Stimulated activated CD4-positive, alpha-beta T cell treated with anti-CD3 and anti-CD28 coated beads, TNF-alpha, amount 100 ng/mL, for 24 hours (primary cell): ENCODE results near the gene FOXO1.
"Not testable (repeated sequence)": the region's sequence is repeated elsewhere in the genome, so short reads cannot be mapped to it uniquely, and the experiment has no call there.

Experiments used
- DNase-seq, 3 experiments: peaks; one replicate each; pipeline ENCODE4 v3.0.0-alpha.2; 2020; ENCODE audit warnings: low read depth in 3 of 3

FOXO1 gene

GRCh38 chr13:40666045-40666932, at the start of gene FOXO1:
Gene FOXO1, minus strand, starts transcription at chr13:40666641. Its CDS starts 429 bp downstream, at chr13:40666212.
- DNase-seq = peak; percentile 76 to 86 (median 82)

DNA sequence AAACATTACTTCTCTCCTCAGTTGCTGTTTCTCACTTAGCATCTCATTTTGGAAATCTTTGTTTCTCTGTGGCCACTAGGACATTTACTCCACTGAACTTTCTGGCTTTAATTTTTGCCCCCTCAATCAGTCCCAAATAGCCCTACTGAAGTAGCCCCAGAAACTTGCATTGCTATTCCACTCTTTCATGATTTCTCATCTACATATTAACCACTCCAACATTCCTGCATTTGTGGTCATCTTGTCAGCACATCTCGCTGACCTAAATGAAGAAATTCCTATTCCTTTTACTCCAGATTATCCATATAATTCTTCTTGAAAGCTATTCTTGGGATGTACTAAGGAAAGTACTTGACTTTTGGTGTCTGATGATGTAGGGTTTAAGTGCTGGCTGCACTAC, 48.0 kb upstream of the FOXO1 start:
- not testable (repeated sequence) for DNase-seq

GRCh38 chr13:40706439-40706838, 40.0 kb upstream of the FOXO1 start:
- no peak for DNase-seq

DNA sequence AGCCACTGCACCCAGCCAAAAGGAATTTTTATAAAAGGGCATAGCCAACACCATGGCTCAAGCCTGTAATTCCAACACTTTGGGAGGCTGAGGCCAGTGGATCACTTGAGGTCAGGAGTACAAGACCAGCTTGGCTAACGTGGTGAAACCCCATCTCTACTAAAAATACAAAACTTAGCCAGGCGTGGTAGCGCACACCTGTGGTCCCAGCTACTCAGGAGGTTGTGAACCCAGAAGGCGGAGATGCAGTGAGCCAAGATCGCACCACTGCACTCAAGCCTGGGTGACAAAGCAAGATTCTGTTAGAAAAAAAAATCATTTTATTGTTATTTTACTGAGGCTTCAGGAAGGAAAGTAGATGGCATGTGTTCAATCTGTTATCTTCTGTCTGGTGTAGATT, 31.3 kb upstream of the FOXO1 start:
- no peak for DNase-seq

GRCh38 chr13:40694426-40694825, 28.0 kb upstream of the FOXO1 start:
- DNase-seq = no peak

DNA sequence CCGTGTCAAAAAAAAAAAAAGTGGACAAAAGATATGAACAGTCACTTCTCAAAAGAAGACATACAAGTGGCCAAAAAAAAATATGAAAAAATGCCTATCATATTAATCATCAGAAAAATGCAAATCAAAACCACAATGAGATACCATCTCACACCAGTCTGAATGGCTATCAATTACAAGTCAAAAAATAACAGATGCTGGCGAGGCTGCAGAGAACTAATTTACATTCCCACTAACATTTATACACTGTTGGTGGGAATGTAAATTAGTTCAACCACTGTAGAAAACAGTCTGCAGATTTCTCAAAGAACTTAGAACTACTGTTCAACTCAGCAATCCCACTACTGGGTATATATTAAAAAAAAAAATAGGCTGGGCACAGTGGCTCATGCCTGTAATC, 26.5 kb upstream of the FOXO1 start:
- DNase-seq = no peak

- no peak for DNase-seq
Measured at GRCh38 chr13:40688781-40689180, 22.3 kb upstream of the FOXO1 start.

GRCh38 chr13:40682449-40683240, 16.2 kb upstream of the FOXO1 start:
- no peak for DNase-seq

- DNase-seq = no peak
Measured at GRCh38 chr13:40681341-40682146, 15.1 kb upstream of the FOXO1 start.

DNA sequence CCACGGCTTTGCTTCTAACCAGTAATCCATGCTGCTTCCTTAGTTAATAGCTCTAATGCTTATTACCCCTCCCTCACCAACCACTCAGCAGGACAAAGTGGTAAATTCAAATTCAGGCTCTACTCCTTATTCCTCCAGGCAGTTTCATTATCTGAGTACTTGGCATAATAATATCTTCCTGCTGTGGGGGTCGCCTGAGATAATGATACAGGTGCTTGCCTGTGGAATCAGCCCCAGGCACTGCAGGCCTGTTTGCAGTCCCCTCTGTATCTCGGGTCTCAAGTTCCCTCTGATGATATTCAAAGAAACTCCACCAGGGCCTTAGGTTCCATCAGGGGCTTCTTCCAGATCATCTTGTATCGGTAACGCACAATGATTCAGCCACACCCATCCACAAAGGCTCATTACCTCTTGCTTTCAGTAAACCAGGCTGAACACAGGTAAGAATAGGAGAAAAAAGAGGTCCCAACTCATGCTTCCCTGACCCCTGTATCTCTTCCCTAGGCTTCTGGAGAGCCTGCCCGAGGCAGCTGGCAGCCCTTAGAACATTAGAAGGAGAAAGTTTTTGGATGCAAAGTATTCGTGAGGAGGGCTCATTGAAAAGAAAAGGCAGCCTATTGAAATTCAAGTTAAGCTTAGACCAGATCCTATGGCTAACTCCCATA, 14.3 kb upstream of the FOXO1 start:
- no peak for DNase-seq

DNA sequence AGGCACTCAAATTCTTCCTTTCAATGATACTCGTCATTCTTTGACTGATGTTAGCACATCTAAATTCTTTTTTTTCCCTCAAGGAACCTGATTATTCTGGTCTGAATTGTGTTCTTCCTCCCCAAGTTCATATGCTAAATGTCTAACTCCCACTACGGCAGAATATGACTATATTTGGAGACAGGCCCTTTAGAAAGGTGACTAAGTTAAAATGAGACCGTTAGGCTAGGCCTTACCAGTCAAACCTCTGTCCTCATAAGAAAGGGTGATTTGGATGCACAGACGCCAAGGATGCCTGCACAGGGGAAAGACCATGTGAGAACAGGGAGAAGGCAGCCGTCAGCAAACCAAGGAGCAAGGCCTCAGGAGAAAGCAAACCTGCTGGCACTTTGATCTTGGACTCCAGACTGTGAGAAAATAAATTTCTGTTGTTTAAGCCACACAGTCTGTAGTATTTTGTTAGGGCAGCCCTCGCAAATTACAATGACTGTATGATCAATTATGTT, 13.1 kb upstream of the FOXO1 start:
- DNase-seq = no peak

GRCh38 chr13:40677064-40677463, 10.6 kb upstream of the FOXO1 start:
- no peak for DNase-seq

- no peak for DNase-seq
Measured at GRCh38 chr13:40676007-40676406, 9.6 kb upstream of the FOXO1 start.

- DNase-seq = no peak
Measured at GRCh38 chr13:40673414-40673813, 7.0 kb upstream of the FOXO1 start.

DNA sequence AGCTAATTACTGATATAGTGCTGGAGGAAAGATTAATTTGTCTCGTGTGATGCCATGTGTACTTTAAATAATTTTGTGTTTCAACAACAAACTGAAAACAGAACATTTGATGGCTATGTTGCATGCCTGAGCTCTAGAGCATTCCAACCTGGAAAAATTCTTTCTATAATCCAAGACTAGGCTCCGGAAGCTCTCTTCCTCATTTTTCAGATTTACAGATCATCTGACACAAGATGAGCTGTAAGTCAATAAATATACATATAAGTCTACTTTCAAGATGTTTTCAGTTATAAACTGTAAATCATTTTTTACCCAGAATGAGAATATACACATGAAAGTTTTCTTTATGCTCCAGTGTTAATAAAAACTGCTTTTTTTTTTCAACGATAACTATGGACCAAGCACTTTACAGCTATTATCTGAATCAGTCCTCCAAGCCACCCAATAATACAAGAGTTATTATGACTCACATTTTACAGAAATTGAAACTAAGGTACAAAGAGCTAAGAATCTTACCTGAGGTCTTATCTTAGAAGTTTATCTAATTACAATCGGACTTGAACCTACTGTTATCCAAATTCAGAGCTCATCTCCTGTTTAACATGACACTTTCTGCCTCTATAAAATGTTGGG, 6.4 kb upstream of the FOXO1 start:
- DNase-seq = no peak

- peak in 1 of 3 experiments; percentile 17 for DNase-seq
Measured at GRCh38 chr13:40671956-40672764, 5.7 kb upstream of the FOXO1 start.

- DNase-seq = no peak
Measured at GRCh38 chr13:40670307-40670706, 3.9 kb upstream of the FOXO1 start.

DNA sequence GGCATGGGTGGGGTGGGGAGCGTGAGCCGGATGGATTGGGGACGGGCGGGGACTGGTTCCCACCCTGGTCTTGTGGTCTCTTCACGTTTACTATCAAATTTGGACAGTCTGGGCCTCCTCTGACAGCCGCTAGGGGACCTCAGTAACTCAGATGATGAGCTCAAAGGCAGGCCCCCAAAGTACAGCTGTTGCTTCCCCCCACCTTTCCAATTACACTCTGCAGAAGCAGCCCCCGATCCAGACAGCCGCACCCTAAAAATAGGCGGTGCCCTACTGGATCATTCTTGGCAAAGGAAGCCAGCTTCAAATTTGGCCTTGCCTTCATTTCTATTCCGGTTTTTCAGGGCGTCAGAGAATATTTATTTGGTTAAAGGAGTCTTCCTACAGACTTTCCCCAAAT, 1.9 kb upstream of the FOXO1 start:
- DNase-seq = no peak

- DNase-seq = no peak
Measured at GRCh38 chr13:40667622-40667978, 1.2 kb upstream of the FOXO1 start.
